OCI-LY7 (cell line): ENCODE data around the gene TIGD7. TPM values are rescaled to one million over a fixed set of nuclear protein-coding genes. Genes with fewer than 3 reads are reported as not detected.

Source experiments
- BruUV-seq: library from RNA; stranded (reverse); fragments of 400-500 nt; replicated peaks from 2 replicates; lab custom pipeline; 2021; lab: Mats Ljungman, UMichigan
- CTCF ChIA-PET: fragments of 300-600 bp; sonication (Branson Sonifier 250); formaldehyde crosslinking; loops from one replicate; lab custom pipeline; 2022; ENCODE audit warnings: antibody characterized with exemption; ENCODE audit not compliant: unreplicated experiment; lab: Charles Lee
- POLR2A ChIA-PET: fragments of 300-600 bp; sonication (Branson Sonifier 250); formaldehyde crosslinking; loops from one replicate; lab custom pipeline; 2022; ENCODE audit warnings: antibody characterized with exemption; lab: Charles Lee
- DNase-seq: peaks from one replicate; pipeline ENCODE4 v3.0.0-alpha.2; 2015; ENCODE audit warnings: low spot score
- H2AFZ ChIP-seq: fragments of 200-600 bp; sonication (generic), shearing (Covaris generic); 2 replicates; pipeline ENCODE4 v1.6.1; 2014; ENCODE audit warnings: mild to moderate bottlenecking, antibody characterized with exemption, low read length, moderate library complexity
- H3K27ac ChIP-seq: fragments of 200-600 bp; sonication (generic); 2 replicates; pipeline ENCODE4 v1.5.1; 2014; ENCODE audit warnings: mixed run types, low read depth, mild to moderate bottlenecking, moderate library complexity, low read length, inconsistent platforms; ENCODE audit not compliant: poor library complexity, severe bottlenecking
- H3K36me3 ChIP-seq: fragments of 200-600 bp; sonication (generic); 2 replicates; pipeline ENCODE4 v1.6.1; 2014; ENCODE audit warnings: mild to moderate bottlenecking, antibody characterized with exemption, low read length, moderate library complexity, mixed read lengths; ENCODE audit not compliant: insufficient read depth
- H3K4me1 ChIP-seq: fragments of 200-600 bp; sonication (generic); 2 replicates; pipeline ENCODE4 v1.5.1; 2014; ENCODE audit warnings: mild to moderate bottlenecking, low read length; ENCODE audit not compliant: insufficient read depth, poor library complexity, severe bottlenecking
- H3K4me2 ChIP-seq: fragments of 200-600 bp; sonication (generic); 2 replicates; pipeline ENCODE4 v1.6.1; 2014; ENCODE audit warnings: mild to moderate bottlenecking, low read length
- H3K4me3 ChIP-seq: fragments of 200-600 bp; sonication (generic); 2 replicates; pipeline ENCODE4 v1.5.1; 2014; ENCODE audit warnings: mild to moderate bottlenecking, low read depth, low read length; ENCODE audit not compliant: poor library complexity, severe bottlenecking
- H3K79me2 ChIP-seq: fragments of 200-600 bp; sonication (generic); 2 replicates; pipeline ENCODE4 v1.6.1; 2016; ENCODE audit warnings: low read depth, mild to moderate bottlenecking, low read length, moderate library complexity, mixed read lengths; ENCODE audit not compliant: insufficient read depth
- H3K9me2 ChIP-seq: fragments of 200-600 bp; sonication (generic); 2 replicates; pipeline ENCODE4 v1.6.1; 2016; ENCODE audit warnings: mild to moderate bottlenecking, low read length, mixed read lengths; ENCODE audit not compliant: insufficient read depth
- H3K9me3 ChIP-seq: fragments of 200-600 bp; sonication (generic); 2 replicates; pipeline ENCODE4 v1.6.1; 2014; ENCODE audit warnings: mild to moderate bottlenecking, mixed run types, low read length, mixed read lengths
- H4K20me1 ChIP-seq: fragments of 200-600 bp; sonication (generic); 2 replicates; pipeline ENCODE4 v1.6.1; 2014; ENCODE audit warnings: mild to moderate bottlenecking, antibody characterized with exemption, low read length, moderate library complexity, mixed read lengths; ENCODE audit not compliant: insufficient read depth
- EZH2phosphoT487 ChIP-seq: fragments of 200-600 bp; sonication (generic); IDR thresholded peaks from 2 replicates; pipeline ENCODE4 v1.6.1; 2018; ENCODE audit warnings: low read depth, borderline replicate concordance, mild to moderate bottlenecking, mixed run types, antibody characterized with exemption, low read length, moderate library complexity, mixed read lengths
- intact Hi-C: fragments of 100-400 bp; cut with micrococcal nuclease; formaldehyde crosslinking; loops from one replicate; pipeline ENCODE4 v1.10.0; 2022; ENCODE audit not compliant: unreplicated experiment
- total RNA-seq, 2 experiments: library from RNA; depleted of rRNA in 1 of 2; stranded (reverse); fragments of >200 nt in 1 of 2; shearing (Covaris generic) in 1 of 2; gene quantifications; 2 replicates each; pipeline ENCODE4 v1.2.3, GENCODE V29; 2014 to 2022
- TF ChIP-seq, protein P1 (sequence below): fragments of 200-600 bp; sonication (generic); conservative IDR thresholded peaks from 2 replicates; pipeline ENCODE4 v1.5.1; 2014; ENCODE audit warnings: mild to moderate bottlenecking, antibody characterized with exemption, low read length, moderate library complexity, mixed read lengths

Gene TIGD7
- total RNA-seq, 2 experiments from 2014 or later: 0.03 to 5.1 TPM

DNA sequence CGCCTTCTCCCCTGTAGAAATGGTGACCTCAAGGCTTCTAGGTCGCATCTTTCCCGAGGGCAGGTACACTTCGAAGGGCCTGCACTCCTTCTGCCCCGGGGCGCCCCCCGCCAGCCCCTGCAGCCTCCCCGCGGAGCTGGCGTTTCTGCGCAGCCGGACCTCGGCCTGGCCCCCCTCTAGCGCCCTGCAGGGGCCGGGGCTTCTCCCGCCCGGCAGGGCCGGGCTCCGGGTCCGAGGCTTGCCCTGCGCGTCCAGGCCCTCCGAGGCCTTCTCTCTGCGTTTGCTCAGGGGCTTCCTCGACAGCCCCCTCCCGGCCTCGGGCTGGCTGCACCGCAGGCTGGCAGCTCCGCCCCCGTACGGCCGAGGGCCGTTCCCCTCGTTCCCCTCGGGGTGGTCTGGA lies 50.9 kb downstream of the TIGD7 start:
- H4K20me1 ChIP-seq: no peaks in the 10 kb centered on the region
- intact Hi-C loops: no loop called here
- H3K4me1 ChIP-seq: peaks cover 7% of the 10 kb centered on the region
- no peak overlapping the region for H2AFZ ChIP-seq
- H3K27ac ChIP-seq: no peak overlapping the region
- POLR2A ChIA-PET: no interaction called here
- no peaks in the 10 kb centered on the region for H3K36me3 ChIP-seq
- no peaks in the 10 kb centered on the region for H3K9me3 ChIP-seq
- H3K4me3 ChIP-seq: no peak overlapping the region
- BruUV-seq: no TSS peak
- no peaks in the 10 kb centered on the region for H3K9me2 ChIP-seq
- CTCF ChIA-PET: no interaction called here
- TF ChIP-seq, protein P1, sequence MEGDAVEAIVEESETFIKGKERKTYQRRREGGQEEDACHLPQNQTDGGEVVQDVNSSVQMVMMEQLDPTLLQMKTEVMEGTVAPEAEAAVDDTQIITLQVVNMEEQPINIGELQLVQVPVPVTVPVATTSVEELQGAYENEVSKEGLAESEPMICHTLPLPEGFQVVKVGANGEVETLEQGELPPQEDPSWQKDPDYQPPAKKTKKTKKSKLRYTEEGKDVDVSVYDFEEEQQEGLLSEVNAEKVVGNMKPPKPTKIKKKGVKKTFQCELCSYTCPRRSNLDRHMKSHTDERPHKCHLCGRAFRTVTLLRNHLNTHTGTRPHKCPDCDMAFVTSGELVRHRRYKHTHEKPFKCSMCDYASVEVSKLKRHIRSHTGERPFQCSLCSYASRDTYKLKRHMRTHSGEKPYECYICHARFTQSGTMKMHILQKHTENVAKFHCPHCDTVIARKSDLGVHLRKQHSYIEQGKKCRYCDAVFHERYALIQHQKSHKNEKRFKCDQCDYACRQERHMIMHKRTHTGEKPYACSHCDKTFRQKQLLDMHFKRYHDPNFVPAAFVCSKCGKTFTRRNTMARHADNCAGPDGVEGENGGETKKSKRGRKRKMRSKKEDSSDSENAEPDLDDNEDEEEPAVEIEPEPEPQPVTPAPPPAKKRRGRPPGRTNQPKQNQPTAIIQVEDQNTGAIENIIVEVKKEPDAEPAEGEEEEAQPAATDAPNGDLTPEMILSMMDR: no peak
- no peak for TF ChIP-seq EZH2phosphoT487
- no peak overlapping the region for H3K4me2 ChIP-seq
- no peak for DNase-seq
- H3K79me2 ChIP-seq: no peaks in the 10 kb centered on the region

DNA sequence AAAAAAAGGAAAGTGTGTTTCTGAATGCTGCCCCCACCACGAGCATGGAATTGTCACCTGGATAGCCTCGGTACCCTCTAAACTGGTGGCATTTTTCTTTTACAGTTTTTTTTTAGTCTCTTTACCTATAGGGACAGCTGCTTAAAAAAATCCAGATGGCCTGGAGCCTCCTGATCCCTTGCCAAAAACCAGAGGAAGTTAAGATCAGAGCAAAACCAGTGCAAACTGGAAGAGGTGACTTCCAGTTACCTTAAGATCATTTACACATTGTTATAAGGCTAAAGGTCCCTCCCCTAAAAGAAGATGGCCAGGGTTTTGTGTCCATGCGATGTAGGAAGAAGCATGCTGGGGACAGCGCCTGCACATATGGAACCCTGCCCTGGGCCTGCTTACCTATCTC lies 52.3 kb downstream of the TIGD7 start:
- intact Hi-C loops: no loop called here
- Histone ChIP-seq H3K9me2 (no peaks in the 10 kb centered on the region), H3K4me1 (peaks cover 7% of the 10 kb centered on the region), H4K20me1 (no peaks in the 10 kb centered on the region), H3K36me3 (no peaks in the 10 kb centered on the region), H3K9me3 (no peaks in the 10 kb centered on the region), H2AFZ (no peak overlapping the region), H3K79me2 (no peaks in the 10 kb centered on the region), H3K27ac (no peak overlapping the region), H3K4me2 (no peak overlapping the region), H3K4me3 (no peak overlapping the region)
- ChIA-PET CTCF (no interaction called here), POLR2A (interaction anchor here (0.9 kb wide), 1 partner anchor 325 kb away, joined by 3 read pairs; no protein-coding TSS in a partner anchor)
- no peak for TF ChIP-seq EZH2phosphoT487
- TF ChIP-seq, protein P1: no peak
- BruUV-seq: no TSS peak
- no peak for DNase-seq

DNA sequence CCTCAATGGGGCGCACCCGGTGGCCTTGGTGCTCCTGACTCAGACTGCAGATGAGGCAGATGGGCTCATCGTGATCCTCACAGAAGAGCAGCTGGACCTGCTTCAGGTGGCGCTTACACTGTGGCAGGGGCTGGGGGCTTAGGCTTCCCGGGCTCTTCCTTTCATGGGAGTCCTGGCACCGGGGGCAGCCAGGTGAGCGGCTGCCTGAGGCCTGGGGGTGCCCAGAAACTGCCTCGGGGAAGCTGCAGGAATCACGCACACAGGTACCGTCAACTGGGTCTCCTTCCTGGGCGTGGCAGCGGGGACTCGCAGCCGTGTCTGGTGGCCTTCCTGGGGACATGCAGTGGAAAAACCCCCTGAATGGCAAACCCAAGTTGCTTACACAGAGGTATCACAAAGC lies 55.8 kb downstream of the TIGD7 start:
- Histone ChIP-seq H2AFZ (no peak overlapping the region), H3K4me1 (peaks cover 4% of the 10 kb centered on the region), H3K4me3 (no peak overlapping the region), H3K4me2 (no peak overlapping the region), H3K9me3 (no peaks in the 10 kb centered on the region), H3K36me3 (no peaks in the 10 kb centered on the region), H4K20me1 (no peaks in the 10 kb centered on the region), H3K27ac (no peak overlapping the region), H3K9me2 (no peaks in the 10 kb centered on the region), H3K79me2 (no peaks in the 10 kb centered on the region)
- no peak for TF ChIP-seq EZH2phosphoT487
- TF ChIP-seq, protein P1: no peak
- ChIA-PET POLR2A (no interaction called here), CTCF (no interaction called here)
- intact Hi-C loops: no loop called here
- DNase-seq: no peak
- BruUV-seq: no TSS peak
